Measurements from ENCODE around the gene TRIO.

Gene TRIO

DNA sequence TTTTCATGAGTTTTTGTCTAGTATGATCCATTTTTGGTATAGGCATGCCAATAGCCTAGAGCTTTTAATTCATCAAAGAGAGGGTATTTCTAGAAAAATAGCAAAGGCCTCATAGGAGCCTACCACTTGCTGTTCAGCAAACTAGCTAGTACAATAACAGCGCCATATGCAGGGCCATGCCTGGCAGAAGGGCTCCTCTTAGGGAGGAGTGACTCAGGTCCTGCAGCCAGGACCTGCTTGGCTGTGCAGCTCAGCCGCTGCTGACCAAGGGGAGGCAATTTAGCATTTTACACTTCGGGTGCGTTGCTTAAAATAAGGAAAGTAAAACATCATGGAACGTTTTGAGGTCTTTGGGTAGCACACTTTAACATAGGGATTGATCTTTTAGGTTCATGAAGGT is 100.6 kb downstream of the TRIO start:
- Mint-ChIP-seq H3K27me3 (no peaks in the 10 kb centered on the region), H3K36me3 (ENCODE audit: low read depth) (no peaks in the 10 kb centered on the region), H3K4me1 (no peaks in the 10 kb centered on the region), H3K27ac (no peak overlapping the region), H3K4me3 (no peak overlapping the region), H3K9me3 (no peaks in the 10 kb centered on the region)
- DNase-seq (no peak), ATAC-seq (no peak)

DNA sequence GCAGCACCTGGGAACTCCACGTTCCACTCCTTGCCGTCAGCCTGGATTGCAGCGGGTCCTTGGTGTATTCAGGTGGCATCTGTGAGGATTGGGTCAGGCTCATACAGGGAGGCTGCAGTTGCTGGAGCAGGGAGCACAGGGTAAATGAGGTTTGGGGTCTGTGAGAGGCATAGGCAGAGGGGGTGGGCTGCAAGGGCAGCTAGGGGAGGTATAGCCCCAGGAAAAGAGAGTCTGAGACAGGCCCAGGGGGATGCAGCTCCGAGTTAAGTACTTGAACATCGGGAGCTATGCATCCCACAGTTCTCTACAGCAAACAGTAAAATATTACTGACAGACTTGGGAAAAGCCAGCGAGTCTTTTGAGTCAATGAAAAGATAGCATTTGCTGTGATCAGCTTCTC is 101.6 kb downstream of the TRIO start:
- H3K27ac Mint-ChIP-seq, result no peak overlapping the region
- H3K9me3 Mint-ChIP-seq, result no peaks in the 10 kb centered on the region
- H3K27me3 Mint-ChIP-seq, result no peaks in the 10 kb centered on the region
- no peak overlapping the region for H3K4me3 Mint-ChIP-seq
- H3K36me3 Mint-ChIP-seq (ENCODE audit: low read depth), result no peaks in the 10 kb centered on the region
- H3K4me1 Mint-ChIP-seq, result peaks cover 4% of the 10 kb centered on the region
- ATAC-seq, result no peak
- no peak for DNase-seq

DNA sequence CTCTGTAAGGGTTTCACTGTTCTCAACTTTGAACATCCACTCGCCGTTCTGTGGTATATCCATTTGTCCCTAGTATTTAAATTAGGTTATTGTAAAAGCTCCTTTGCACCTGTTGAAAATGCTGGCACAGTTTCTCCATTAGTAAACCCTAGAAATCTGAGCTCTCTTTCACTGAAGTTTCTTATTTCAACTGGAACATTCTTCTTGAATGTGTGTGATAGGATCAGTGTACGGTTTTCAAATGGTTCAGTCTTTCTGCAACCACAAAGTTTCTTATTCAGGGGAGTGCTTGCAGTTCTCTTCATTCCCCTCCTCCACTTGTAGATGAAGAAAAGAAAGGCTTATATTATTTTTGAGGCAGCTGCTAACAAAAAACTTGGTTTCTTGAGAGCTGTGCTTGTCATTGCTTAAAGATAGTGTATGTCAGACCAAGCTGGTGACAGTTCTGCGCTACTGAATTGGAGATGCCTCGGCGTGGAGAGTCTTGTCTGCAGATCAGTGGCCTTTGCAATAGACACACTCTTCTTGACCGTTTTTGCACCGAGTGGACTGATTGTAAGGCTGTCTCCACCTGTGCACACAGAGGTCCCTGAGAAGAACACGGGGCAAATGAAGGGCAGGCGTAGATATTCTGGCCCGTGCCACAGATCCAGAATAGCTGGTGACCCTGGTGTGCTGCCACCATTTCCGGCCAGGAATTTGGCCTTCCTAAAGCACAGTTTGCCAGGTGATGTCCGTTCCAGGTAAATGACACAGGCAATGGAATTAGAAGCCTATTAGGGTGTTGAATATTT is 102.2 kb downstream of the TRIO start:
- H3K4me3 Mint-ChIP-seq, result no peak overlapping the region
- no peaks in the 10 kb centered on the region for H3K36me3 Mint-ChIP-seq (ENCODE audit: low read depth)
- H3K9me3 Mint-ChIP-seq, result no peaks in the 10 kb centered on the region
- DNase-seq, result no peak
- ATAC-seq, result no peak
- H3K4me1 Mint-ChIP-seq, result peaks cover 4% of the 10 kb centered on the region
- no peak overlapping the region for H3K27ac Mint-ChIP-seq
- H3K27me3 Mint-ChIP-seq, result no peaks in the 10 kb centered on the region

DNA sequence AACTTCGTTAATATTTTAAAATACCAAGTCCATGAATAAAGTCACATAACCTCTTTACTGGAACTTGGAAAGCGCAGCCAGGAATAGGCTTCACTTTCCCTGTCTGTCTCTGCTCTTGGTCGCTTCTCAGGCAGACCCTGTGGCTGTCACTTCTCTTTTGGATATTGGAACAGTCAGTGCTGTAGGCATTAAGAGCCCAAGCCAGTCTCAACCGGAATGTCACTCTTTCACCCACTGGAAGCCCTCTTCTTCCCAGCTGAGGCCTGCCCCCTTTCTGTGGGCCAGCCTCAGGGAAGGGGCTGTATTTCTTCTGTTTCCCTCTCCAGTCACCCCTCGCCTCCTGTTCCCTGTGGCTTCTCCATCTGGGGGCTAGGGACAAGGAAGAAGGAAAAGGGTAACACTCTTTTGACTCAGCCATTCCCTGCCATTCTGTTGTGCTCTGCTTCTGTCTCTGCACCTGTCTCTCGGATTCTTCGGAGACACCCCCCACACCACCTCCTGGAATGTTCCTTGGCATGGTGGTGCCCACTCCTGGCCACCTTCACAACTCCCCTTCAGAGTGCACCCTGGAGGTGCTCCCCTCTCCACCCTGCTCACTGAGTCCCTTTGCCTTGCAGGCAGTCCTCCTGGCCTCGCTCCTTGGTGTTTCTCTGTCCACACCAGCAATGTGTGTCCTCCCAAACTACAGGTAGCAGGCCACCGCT is 103.4 kb downstream of the TRIO start:
- no peaks in the 10 kb centered on the region for H3K36me3 Mint-ChIP-seq (ENCODE audit: low read depth)
- no peaks in the 10 kb centered on the region for H3K27me3 Mint-ChIP-seq
- no peak overlapping the region for H3K4me3 Mint-ChIP-seq
- no peak overlapping the region for H3K27ac Mint-ChIP-seq
- H3K4me1 Mint-ChIP-seq, result peaks cover 7% of the 10 kb centered on the region
- ATAC-seq, result no peak
- no peaks in the 10 kb centered on the region for H3K9me3 Mint-ChIP-seq
- no peak for DNase-seq

DNA sequence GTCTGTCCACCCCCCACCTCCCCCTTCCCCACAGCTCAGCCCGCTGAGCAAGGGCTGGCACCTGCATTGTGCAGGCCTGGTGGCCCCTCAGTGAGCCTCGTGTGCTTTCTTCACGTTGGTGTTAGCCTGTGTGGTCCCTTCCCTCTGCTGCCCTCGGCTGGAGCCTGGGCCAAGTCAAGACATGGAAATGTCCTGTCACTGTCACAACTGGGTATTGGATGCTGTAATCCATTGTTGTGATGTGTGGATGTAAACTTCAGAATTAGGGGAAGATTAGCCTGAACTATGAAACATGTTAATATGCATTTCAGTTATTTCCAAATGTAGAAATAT is 103.9 kb downstream of the TRIO start:
- no peaks in the 10 kb centered on the region for H3K36me3 Mint-ChIP-seq (ENCODE audit: low read depth)
- no peaks in the 10 kb centered on the region for H3K27me3 Mint-ChIP-seq
- DNase-seq (no peak), ATAC-seq (no peak)
- H3K27ac Mint-ChIP-seq, result no peak overlapping the region
- H3K4me1 Mint-ChIP-seq, result peaks cover 7% of the 10 kb centered on the region
- H3K4me3 Mint-ChIP-seq, result no peak overlapping the region
- no peaks in the 10 kb centered on the region for H3K9me3 Mint-ChIP-seq

DNA sequence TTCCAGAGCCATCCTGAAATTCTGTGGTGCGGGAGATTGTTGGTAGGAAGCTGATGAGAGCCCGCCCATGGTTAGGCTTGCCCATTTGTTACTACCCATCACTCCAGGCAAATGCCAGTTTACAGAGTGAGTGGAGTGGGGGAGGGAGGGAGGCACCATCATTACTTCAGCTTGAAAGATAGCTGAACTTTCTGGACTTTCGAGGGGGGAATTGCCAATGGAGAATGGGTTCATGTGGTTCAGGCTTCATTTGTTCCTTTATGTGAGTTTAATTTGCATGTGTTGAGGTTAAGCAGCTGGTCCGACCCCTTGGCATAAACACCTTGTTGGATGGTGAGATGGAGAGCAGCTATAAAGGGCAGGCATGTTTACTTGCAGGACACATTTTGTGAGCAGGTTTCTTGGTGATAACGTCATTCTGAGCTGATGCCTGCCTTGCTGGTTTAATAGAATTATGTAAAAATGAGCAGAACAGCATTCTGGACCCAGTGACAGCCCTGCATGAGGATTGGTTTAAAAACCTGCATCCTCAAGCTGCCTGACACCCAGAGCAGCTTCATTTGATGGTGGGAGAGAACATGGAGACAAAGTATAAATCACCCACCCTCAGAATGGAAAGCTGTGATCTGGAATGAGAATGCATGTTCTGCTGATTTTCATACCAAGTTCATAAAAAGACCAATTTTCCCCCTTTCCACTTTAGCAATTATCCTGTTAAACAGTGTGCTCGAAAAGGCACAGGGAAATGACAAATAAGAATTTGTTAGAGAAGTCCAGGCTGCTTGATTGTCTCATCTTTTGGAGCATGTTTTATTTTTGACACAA is 106.3 kb downstream of the TRIO start:
- Mint-ChIP-seq H3K27ac (no peak overlapping the region), H3K36me3 (ENCODE audit: low read depth) (no peaks in the 10 kb centered on the region)

DNA sequence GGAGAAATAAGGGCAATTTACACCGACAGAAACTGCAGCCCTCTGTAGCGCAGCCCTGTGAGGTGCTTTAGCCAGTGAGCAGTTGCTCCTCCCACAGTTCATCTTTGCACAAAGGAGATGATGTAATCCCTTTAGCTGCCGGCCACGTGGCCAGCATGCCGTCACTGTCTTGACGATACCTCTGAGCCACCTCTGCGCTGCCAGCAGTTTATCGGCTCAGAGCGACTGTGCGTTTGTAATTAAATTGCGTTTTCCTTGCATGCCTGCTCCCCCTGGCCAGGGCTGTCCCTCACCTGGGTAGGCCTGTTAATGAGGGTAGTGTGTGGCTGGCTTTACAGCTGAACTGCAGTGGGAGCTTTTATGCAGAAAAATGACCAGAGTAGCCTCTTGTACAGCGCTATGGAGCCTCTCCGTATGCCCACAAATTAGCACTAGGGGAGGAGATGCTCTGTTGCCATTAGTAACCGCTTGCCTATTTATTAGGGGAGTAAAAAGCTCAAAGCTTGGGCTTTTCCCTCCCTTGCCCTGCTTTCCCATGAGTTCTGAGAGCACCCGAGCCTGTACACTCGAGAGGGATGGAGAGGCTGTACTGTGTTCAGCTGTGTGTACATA is 107.0 kb downstream of the TRIO start:
- Mint-ChIP-seq H3K36me3 (ENCODE audit: low read depth) (no peaks in the 10 kb centered on the region), H3K4me1 (peaks cover 7% of the 10 kb centered on the region), H3K9me3 (no peaks in the 10 kb centered on the region), H3K27ac (no peak overlapping the region), H3K4me3 (no peak overlapping the region), H3K27me3 (no peaks in the 10 kb centered on the region)
- DNase-seq, result no peak
- no peak for ATAC-seq

More for the DNA sequence above, 106.3 kb downstream of the TRIO start:
- Mint-ChIP-seq H3K4me1 (peaks cover 7% of the 10 kb centered on the region), H3K4me3 (no peak overlapping the region), H3K27me3 (no peaks in the 10 kb centered on the region), H3K9me3 (no peaks in the 10 kb centered on the region)
- DNase-seq, result no peak
- ATAC-seq, result no peak

DNA sequence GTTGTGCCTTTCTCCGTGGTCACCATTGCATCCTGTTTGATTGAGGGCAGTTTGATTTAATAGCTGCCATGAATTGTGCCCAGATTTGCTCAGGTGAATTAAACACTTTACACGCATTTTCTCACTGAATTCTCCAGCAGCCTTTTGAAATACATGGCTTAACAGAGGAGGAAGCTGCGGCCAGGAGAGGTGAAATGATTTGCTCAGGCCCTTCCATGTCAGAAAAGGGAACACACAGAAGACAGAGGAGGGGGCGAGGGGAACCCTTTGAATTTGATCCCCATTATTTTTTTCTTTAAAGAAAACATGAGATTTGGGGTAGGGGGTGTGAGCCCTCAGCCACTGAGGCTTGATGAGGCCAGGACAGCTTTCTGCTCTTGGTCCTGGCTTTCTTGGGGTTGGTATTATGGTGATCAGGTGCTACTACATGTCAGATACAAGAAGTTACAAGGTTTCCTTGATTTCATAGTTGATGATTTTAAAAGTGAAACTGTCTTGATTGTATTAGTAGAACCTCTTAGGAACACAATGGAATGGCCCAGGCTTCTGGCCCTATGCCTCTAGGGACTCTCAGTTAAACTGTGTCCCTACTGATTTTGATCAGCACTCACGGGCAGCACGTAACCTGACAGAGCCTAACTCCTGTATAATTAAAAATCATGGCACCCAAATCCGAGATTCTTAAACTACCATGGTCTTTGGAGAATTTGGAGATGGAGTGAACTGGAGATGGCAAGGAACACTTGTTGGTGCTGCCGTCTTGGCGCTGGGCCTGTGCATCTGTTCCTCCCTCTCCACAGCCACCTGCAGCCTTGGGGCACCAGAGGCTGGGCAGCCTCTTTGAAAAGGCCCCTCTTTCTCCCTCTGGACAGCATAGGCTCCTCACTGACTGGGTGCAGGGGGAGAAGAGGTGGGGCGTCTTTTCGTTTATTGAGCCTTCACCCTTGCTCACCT is 107.9 kb downstream of the TRIO start:
- DNase-seq, result no peak
- H3K27me3 Mint-ChIP-seq, result no peaks in the 10 kb centered on the region
- H3K9me3 Mint-ChIP-seq, result peaks cover 2% of the 10 kb centered on the region
- H3K4me3 Mint-ChIP-seq, result no peak overlapping the region
- no peak overlapping the region for H3K27ac Mint-ChIP-seq
- no peak for ATAC-seq
- H3K4me1 Mint-ChIP-seq, result peaks cover 7% of the 10 kb centered on the region
- peaks cover 2% of the 10 kb centered on the region for H3K36me3 Mint-ChIP-seq (ENCODE audit: low read depth)

DNA sequence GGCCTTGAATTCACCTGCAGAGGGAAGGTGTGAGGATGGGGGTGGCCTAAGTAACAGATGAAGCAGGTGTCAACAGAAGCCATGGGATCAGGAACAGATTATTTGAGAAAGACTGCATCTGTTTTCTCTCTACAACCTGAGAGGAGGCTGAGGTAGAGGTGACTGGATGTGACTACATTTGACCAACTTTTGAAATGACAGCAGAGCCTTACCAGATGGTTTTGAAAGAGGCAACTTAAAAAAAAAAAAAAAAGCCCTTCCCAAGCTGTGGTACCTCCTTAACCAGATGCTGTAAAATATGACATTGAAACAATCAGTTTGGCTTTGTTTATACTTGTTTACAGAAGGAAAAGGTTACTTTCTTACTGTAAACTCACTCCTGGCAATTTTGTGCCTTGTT is 108.6 kb downstream of the TRIO start:
- Mint-ChIP-seq H3K27me3 (no peaks in the 10 kb centered on the region), H3K9me3 (peaks cover 5% of the 10 kb centered on the region), H3K4me3 (no peak overlapping the region), H3K4me1 (peaks cover 7% of the 10 kb centered on the region), H3K36me3 (ENCODE audit: low read depth) (peaks cover 4% of the 10 kb centered on the region), H3K27ac (no peak overlapping the region)
- ATAC-seq (no peak), DNase-seq (no peak)

DNA sequence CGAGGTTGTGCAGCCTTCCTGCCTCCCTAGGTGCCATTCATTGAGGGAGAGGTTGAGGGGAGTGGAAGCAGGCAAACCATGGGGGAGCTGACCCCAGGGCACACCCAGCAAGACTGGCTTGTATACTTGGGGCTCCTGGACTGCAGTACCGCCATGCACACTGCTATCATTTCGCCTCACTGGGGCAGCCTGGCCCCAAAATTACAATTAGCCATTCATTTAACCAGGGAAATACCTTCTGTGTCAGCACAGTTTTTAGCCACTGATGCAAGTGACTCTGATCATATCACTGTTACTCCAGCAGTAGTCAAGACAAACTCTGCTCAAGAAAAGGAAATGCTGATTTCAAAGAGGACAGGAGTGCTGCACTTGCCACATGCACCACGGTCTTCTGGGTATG is 109.7 kb downstream of the TRIO start:
- Mint-ChIP-seq H3K4me1 (peaks cover 7% of the 10 kb centered on the region), H3K4me3 (no peak overlapping the region), H3K36me3 (ENCODE audit: low read depth) (peaks cover 4% of the 10 kb centered on the region), H3K9me3 (peaks cover 5% of the 10 kb centered on the region), H3K27ac (no peak overlapping the region), H3K27me3 (no peaks in the 10 kb centered on the region)
- ATAC-seq, result no peak
- DNase-seq, result no peak

DNA sequence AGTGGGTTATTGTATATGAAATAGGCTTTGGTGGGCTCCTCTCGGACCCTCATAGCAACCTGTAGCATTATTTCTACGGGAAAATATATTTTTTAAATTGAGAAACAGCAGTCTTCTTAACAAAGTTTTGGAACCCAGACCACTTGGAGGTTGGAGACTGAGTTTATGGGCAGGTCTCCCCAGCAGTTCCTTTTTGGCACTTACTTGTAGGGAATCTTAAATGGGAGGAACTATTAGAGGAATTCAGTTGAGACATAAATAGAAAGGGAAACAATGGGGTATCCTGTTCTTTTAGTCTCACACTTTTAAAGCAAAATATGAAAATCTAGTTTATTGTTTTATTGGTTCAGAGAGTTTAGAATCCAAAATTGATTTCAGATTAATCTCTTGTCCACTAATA is 111.5 kb downstream of the TRIO start:
- H3K4me1 Mint-ChIP-seq, result peaks cover 3% of the 10 kb centered on the region
- ATAC-seq (no peak), DNase-seq (no peak)
- H3K36me3 Mint-ChIP-seq (ENCODE audit: low read depth), result peaks cover 4% of the 10 kb centered on the region
- no peak overlapping the region for H3K27ac Mint-ChIP-seq
- H3K9me3 Mint-ChIP-seq, result peaks cover 5% of the 10 kb centered on the region
- no peaks in the 10 kb centered on the region for H3K27me3 Mint-ChIP-seq
- no peak overlapping the region for H3K4me3 Mint-ChIP-seq

DNA sequence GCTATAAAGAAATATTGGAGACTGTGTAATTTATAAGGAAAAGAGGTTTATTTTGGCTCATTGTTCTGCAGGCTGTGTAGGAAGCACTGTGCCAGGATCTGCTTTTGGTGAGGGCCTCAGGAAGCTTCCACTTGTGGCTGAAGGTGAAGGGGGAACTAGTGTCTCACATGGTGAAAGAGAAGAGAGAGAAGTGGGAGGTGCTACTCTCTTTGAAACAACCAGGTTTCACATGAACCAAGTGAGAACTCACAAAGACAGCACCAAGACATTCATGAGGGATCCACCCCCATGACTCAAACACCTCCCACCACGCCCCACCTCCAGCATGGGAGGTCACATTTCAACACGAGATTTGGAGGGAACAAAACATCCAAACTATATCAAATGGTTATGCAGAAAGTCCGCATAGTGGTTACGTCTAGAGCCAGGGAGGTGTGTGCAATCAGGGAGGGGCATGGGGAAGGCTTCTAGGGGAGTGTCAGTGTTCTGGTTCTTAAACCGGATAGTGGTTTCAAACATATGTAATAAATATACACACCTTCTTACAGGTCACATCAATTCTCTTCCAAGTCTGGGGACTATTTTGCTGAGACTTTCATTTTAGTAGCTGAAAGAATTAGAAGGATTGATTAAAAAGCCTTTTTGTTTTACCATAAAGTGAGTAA is 113.0 kb downstream of the TRIO start:
- ATAC-seq, result no peak
- Mint-ChIP-seq H3K4me1 (peaks cover 1% of the 10 kb centered on the region), H3K36me3 (ENCODE audit: low read depth) (peaks cover 4% of the 10 kb centered on the region), H3K27ac (no peak overlapping the region), H3K9me3 (peaks cover 5% of the 10 kb centered on the region), H3K27me3 (peaks cover 1% of the 10 kb centered on the region), H3K4me3 (no peak overlapping the region)
- no peak for DNase-seq

DNA sequence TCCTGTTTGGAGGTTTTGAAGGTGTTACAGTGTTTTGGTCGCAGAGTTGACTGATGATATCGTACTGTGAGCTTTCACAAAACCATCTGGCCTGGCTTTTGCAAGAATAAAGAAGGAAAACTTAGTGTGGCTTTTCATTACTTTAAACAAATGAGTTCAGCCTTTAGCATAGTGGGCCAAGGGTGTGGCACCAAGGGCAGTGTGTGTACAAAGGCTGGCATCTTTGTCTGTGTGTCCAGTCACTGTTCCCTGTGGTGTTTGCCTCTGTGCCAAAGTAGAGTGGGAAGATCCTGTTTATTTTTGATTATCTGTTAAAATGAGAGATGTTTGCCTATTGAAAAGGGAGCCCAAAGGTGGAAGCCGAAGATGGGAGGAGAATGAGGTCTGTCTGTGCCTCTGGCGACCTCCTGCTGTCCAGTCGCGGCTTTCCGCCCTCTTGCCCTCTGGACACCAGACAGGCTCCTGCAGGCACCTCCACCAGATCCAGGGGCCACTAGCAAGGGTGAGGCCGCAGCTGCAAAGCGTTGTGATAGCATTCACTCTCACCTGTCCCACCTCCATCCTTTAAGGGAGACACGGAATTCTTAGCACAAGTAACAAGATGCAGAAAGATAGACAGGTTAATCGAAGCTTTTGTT is 113.7 kb downstream of the TRIO start:
- peaks cover 4% of the 10 kb centered on the region for H3K36me3 Mint-ChIP-seq (ENCODE audit: low read depth)
- ATAC-seq (no peak), DNase-seq (no peak)
- peaks cover 2% of the 10 kb centered on the region for H3K27me3 Mint-ChIP-seq
- no peak overlapping the region for H3K27ac Mint-ChIP-seq
- H3K4me3 Mint-ChIP-seq, result no peak overlapping the region
- peaks cover 5% of the 10 kb centered on the region for H3K9me3 Mint-ChIP-seq
- peaks cover 4% of the 10 kb centered on the region for H3K4me1 Mint-ChIP-seq
